HG02763 (cell line): ENCODE data around the gene TUBB3.
"Not testable (repeated sequence)": the region's sequence is repeated elsewhere in the genome, so short reads cannot be mapped to it uniquely, and the experiment has no call there.

Source experiments
- ATAC-seq: cut with Tn5 transposase; IDR thresholded peaks from one replicate; pipeline ENCODE4 v1.9.1; 2021; ENCODE audit warnings: mild to moderate bottlenecking, moderate library complexity; ENCODE audit not compliant: unreplicated experiment

TUBB3 gene

DNA sequence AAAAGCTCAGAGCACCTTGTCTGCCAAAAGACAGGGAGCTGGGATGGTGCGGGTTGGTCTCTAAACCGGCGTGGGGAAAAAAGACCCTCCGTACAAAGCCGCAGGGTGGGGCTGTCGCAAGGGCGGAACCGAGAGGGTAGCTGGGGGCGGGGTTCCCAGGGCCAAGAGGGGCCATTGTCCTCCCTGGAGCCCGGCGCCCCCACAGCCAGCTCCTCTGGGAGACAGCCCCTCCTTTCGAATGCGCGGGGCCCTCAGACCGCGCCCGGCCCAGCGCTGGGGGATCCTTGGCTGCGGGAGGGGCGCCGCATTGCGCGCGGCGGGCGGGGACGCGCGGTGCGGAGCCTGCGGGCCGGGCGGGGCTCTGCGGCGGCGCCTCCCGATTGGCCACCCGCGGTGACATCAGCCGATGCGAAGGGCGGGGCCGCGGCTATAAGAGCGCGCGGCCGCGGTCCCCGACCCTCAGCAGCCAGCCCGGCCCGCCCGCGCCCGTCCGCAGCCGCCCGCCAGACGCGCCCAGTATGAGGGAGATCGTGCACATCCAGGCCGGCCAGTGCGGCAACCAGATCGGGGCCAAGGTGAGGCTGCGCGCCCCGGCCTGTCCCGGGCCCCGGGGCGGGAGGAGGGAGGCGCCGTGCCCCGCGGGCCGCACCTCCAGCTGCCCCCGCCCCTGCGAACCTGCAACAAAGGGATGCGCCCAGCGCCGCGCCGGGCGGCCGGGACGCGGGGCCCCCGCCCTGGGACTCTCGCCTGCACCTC lies at the start of gene TUBB3:
TSS of gene TUBB3 (plus strand) at position 459 of the 756 bp plus-strand sequence. CDS start at position 519, 60 bp downstream.
- ATAC-seq: no peak

DNA sequence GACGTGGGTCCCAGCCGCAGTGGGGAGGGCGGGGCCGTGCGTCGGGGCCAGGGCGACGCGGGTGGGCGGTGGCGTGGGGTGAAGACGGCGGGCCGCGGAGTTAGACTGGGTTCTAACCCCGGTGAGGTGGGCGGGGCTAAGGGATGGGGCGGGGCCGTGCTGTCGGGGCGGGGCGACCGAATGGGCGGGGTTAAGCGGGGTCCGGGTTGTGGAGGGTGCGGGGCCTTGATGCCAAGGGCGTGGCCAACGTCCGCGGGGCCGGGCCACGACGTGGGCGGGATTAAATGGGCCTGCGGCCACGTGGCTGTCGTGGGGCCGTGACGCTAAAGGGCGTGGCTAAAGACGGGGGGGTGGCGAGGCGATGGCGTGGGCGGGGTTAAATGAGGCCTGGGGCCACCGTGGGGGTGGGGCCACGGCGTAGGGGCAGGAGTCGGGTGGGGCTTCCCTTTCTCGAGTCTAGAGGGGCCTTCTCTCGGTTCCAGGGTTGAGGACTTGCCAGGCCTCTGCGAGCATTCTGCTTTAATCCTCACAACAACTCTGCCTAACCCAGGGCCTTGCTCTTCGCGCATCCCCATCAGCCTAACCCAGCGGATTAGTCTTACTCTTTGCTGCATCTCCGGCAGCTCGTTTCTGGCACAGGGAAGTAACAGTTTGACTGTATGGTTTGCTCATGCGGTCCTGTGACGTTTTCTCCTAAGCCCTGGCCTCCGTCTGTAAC lies 49.0 kb upstream of the TUBB3 start:
- peak; percentile 74 for ATAC-seq

DNA sequence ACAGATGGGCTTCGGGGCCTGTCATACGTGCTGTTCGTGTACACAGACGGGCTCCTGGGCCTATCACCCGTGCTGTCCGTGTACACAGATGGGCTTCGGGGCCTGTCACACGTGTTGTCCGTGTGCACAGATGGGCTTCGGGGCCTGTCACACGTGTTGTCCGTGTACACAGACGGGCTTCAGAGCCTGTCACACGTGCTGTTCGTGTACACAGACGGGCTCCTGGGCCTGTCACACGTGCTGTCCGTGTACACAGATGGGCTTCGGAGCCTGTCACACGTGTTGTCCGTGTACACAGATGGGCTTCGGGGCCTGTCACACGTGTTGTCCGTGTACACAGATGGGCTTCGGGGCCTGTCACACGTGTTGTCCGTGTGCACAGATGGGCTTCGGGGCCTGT lies 44.0 kb upstream of the TUBB3 start:
- ATAC-seq: not testable (repeated sequence)

DNA sequence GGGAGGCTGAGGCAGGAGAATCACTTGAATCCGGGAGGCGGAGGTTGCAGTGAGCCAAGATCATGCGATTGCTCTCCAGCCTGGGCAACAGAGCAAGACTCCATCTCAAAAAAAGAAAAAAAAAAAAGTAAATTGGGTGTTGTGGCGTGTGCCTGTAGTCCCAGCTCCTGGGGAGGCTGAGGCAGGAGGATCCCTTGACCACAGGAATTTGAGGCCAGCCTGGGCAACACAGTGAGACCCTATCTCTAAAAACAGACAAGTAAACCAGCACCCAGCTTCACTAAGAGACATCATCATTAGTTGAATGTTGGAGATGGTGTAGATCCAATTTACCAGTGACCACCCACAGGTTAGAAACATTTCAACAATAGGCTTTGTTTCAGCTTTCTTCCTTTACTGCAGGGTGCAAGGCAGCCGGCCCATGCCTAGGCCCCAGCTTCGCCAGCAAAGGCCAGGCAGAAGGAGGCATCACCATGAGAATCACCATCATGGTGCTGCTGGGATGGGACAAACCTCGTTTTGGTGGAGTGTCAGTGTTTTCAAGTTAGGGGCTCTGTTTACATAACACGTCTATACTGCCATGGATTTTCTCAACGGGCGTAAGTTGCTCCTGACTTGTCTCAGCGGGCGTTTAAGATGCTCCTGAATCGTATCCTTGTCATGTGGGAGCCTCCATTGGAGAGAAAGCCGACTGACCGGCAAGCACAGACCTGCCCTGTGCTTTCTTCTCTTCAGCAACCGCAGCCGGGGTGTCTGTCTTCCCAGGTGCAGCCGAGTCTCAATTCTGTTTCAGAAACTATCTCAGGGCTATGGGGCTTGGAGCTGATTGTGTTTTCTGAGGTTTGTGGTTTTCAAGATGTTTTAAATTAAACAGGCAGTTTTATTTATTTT lies 42.4 kb upstream of the TUBB3 start:
- ATAC-seq: no peak

DNA sequence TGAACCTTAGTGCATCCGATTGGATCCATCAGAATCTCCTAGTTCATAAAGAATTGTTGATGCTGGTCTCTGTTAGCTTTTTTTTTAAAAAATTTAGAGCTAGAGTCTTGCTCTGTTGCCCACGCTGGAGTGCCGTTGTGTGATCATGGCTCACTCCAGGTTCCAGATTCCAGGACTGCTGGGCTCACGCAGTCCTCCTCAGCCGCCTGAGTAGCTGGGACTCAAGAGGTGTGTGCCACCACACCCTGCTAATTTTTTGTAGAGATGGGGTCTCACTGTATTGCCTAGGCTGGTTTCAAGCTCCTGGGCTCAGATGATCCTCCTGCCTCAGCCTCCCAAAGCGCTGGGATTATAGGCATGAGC lies 41.8 kb upstream of the TUBB3 start:
- no peak for ATAC-seq

DNA sequence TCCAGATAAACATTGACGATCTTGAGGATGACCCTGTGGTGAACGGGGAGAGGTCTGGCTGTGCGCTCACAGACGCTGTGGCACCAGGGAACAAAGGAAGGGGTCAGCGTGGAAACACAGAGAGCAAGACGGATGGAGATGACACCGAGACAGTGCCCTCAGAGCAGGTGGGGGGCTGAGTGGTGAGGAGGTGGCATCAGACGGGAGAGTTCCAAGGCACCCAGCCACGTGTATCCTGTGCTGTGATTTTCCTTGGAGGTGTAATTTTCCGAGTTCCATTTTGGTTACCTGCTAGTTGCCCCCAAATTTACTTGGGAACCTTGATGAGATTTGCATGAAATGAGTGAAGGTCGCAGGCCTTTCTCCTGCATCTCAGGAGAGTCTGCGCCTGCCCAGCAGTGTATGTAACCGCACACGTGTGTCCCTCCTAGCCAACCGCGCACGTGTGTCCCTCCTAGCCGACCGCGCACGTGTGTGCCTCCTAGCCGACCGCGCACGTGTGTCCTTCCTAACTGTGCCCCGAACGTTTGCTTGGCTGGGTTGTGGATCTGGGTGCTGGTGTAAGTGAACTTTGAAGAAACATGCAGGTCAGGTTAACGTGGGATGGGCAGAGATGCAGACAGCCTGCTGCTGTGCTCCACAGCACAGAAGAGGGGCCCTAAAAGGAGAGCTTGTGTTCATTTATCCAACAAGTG lies 39.6 kb upstream of the TUBB3 start:
- ATAC-seq: no peak

DNA sequence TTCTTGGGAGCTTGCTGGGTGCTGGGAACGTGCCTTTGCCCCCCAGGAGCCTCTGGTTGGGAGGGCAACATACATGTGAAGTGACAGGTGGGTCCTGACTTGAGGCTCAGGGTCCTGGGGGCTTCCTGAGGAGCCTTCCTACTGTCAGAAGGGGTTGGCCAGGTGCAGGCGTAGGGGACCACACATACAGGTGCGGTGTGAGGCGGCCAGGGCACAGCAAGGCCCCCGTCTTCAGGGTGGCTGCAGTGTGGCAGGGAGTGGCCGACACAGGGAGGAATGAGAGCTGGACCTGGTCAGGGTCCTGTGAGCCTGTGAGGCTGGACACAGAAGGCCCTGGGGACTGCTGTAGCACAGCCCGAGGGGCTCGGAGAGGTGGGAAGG lies 39.1 kb upstream of the TUBB3 start:
- ATAC-seq: no peak

DNA sequence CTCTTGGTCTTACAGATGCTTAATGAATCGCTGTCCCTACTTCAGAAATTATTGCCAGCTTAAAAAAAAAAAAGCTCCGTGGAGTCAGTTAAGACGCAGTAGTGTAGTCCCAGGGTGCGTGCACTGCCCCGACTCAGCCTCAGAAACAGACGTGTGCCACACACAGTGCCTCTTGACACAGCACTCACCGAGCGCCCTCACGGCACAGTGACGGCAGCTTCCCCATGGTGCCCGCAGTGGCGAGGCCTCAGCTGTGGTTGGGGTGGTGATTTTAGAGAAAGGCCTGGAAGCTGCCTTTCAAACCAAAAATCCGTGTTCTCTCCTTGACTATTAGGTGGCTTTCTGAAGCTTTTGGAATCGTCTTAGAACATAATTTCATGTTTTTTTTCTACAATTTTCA lies 35.9 kb upstream of the TUBB3 start:
- no peak for ATAC-seq

DNA sequence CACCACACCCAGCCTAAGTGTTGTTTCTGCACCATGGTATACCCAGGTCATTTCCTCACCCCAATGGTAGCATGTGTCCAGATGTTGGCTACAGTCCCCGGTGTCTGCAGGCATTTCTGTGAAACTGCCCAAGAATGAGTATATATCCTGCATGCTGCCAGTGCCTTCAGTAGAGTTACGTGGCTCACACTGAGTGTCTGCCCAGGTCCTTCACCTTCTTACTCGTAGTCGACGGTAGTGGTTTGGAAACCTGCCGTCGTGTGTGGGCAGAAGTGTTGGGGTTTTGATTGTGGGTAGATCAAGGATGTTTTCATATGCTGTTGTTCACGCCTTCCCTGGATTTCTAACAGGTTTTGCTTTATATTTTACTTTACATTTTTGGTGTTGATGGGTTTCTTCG lies 32.9 kb upstream of the TUBB3 start:
- ATAC-seq: no peak

DNA sequence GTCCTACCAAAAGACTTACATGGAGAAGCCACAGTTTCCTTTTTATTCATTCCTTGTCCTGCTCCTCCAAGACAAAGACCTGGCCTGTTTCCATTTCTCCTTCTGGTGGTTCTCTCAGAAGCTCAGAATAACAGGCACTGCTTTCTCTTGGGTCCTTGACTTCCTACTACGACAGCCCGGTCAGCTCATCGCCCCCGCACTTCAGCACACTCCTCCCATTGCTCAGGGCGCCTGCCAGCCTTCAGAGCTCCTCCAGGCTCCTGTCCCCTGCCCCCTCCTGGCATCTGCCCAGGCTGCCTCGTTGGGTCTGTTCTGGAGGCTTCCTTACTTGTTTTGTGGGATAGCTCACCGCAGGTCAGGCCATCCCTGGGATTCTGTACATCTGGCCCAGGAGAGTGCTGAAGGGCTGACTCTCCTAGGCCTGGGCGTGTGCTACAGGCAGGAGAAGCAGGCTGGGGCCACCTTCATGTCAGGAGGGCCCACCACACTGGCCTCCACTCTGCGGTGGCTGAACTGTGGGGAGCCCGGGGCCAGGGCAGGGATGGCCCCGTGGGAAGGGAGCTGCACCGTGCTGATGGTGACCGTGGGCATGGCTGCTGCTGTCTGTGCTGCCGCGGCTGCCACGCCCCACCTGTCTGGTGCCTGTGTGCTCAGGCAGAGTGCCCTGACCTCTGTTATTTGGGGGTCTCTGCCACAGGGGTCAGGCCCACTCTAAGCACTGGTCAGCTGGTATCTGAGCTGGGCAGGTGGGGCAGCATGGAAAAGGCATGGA lies 32.1 kb upstream of the TUBB3 start:
- ATAC-seq: no peak

DNA sequence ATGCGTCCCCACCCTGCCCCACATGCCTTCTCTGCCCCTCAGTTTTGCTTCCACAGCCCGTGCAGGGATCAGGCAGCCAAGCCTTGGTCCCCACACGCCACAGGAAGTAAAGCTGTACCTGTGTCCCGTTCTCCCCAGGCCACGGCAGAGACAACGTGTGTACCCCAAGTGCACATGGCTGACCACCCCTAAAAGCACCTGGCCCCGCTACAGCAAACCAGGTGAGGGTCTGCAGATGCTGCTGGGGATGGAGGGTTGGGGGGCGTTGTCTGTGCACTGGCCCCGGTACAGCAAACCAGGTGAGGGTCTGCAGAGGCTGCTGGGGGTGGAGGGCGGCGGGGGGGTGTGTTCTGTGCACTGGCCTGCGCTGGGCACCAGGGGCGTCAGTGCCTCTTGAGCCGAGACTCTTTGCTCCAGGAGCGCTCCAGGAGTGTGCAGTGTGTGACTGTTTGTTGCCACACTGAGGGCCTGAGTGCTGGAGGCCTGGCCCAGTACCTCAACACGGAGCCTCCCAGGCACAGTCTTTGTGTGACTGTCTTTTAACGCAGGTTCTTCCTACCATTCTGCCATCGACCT lies 31.0 kb upstream of the TUBB3 start:
- no peak for ATAC-seq

DNA sequence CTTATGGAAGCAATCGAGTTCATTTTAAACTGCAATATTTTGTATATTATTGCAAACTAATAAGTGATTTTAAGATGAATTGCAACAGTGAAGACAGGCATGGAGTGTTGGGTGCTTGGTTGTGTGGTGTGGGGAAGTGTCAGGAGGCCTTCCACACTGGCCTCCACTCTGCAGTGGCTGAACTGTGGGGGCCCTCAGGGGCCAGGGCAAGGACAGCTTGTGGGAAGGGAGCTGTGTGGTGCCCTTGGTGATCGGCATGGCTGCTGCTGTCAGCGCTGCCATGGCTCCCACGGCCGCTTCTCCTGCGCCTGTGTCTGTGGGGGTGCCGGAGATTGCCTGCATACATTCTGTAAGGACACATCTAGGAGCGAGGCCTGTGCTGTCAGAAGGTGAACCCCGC lies 30.5 kb upstream of the TUBB3 start:
- no peak for ATAC-seq

DNA sequence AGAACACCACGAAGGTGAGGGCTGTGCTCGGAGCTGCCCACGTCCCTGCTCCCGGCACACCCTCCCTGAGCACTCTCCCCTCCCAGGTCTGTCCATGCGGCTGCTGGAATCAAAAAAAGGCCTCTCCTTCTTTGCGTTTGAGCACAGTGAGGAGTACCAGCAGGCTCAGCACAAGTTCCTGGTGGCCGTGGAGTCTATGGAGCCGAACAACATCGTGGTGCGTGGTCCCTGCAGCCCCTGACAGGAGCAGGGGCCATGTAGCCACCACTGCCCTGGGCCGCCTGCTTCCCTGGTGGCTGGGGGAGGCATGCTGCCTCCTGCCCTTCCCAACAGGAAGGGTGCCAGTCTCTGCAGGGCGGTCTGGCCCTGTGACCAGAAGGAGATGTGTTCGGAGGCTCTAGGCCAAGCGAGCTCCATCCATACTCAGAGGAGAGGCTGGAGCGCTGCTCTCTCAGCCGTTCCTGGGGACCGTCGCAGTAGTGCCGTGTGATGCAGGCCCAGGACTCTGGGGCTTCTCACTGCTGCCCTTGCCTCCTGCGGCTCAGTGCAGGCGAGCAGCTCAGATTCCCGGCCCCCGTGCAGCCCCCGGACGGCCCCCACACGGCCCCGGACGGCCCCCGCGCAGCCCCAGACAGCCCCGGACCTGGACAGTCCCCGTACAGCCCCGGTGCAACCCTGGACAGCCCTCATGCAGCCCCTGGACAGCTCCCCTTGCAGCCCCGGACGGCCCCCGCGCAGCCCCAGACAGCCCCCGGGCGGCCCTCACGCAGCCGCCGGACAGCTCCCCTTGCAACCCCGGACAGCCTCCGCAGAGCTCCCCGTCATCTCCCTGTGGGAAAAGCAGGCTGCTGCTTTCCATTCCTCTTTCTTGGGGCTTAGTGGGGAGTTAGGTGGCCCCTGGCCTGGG lies 29.2 kb upstream of the TUBB3 start:
- ATAC-seq: no peak

DNA sequence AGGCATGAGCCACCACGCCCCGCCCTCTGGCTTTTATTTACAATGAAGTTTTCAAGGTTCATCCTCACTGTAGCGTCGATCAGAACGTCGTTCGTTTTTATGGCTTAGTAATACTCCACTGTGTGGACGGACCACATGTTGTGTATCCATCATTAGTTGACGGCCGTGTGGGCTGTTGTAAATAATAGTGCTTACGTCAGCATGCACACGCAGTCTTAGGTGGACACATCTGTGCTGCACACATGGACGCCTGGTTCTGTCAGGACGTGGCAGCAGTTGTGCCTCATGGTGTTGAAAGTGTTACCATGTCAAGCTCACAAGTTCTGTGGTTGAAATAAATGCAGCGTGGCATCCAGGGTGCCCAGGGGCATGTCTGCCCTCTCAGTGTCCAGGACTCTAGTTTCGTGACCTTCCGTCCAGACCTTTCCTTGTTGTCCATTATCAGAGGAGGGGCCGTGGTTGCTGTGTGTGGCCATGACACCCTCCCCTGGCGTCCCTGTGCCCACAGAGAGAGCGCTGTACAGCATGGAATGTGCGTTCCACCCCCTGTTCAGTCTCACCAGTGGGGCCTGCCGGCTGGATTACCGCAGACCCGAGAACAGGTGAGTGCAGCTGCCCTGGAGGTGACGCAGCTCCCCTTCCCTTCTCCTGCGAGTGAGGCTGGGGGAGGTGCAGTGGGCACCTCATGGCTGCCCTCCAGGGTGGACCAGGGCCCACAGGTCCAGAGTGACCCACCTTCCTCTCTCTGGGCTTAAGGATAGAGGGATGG lies 27.5 kb upstream of the TUBB3 start:
- ATAC-seq: no peak

DNA sequence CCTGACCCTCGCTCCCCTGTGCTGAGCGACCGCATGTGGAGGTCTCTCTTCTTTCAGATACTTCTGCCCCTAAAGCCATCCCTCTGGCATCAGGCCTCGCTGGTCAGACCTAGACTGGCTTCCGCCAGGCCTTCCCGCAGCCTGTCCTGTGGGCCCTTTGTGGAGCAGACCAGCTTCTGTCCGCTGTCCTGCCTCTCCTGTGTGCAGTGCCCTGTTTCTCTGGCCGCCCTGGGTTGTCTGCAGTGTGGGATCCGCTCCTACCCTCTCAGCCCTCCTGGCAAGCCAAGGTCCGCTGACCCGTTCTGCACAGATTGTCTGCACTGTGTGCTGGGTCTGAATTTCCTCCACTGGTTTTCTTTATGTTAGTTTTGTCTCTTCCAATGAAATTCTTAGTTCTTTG lies 25.9 kb upstream of the TUBB3 start:
- ATAC-seq: no peak

DNA sequence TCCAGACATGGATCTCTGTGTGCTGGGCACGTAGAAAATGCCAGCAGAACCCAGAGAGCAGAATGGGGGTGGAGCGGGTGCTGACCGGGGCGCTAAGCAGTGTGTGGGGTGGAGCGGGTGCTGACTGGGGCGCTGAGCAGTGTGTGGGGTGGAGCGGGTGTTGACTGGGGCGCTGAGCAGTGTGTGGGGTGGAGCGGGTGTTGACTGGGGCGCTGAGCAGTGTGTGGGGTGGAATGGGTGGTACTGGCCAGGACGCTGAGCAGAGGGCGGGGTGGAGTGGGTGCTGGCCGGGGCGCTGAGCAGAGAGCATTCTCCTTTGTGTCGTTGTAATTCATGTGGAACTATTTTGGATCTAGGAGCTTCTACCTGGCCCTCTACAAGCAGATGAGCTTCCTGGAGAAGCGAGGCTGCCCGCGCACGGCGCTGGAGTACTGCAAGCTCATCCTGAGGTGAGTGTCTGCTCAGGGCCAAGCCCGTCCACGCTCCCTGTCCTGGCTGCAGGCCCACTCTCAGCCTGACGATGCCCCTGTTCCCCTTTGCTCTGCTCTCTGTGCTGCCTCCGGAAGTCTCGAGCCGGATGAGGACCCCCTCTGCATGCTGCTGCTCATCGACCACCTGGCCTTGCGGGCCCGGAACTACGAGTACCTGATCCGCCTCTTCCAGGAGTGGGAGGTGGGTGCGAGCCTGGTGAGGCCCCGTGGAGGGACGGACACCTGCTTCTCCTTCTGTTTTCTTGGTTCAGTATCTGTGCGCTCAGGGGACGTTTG lies 24.8 kb upstream of the TUBB3 start:
- ATAC-seq: no peak

DNA sequence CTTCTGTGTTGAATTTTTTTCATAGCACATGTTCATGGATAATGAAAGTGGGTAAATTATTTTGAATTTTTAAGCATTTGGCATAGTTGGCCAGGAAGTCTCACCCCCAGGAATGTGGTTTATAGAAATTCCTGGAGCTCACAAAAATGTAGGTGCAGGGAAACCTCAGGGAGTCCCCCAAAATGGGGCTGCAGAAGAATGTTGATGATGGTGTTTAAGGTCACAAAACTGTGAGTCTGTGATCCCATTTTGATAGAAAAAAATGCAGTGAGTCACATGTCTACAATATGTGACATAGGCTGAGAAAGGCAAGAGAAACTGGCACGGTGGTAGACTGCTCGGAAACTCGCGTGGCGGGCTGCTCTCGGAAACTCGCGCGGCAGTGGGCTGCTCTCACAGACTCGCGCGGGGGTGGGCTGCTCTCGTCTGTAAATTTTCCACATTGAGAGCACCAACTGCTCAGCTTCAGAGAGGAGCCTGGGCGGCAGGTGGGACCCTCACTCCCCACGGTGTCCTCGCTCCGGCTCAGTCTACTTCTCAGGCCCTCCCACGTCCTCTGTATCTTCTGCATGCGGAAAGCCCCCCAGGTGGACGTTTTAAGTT lies 23.2 kb upstream of the TUBB3 start:
- no peak for ATAC-seq
